IMR-90 (cell line): Measurements from ENCODE around the gene PLCL2. TPM values are rescaled to one million over a fixed set of nuclear protein-coding genes. Genes with fewer than 3 reads are reported as not detected.

Experiments
- ATAC-seq: fragments of 200-7000 bp; cut with Tn5 transposase; 2 replicates; pipeline ENCODE4 v1.9.1; 2020; ENCODE audit warnings: low read depth, mild to moderate bottlenecking, moderate library complexity
- BruUV-seq: library from RNA; stranded (reverse); fragments of 400-500 nt; replicated peaks from 2 replicates; lab custom pipeline; 2021; lab: Mats Ljungman, UMichigan
- CTCF ChIA-PET: fragments of 300-600 bp; formaldehyde crosslinking; extraction: SDS; loops from one replicate; lab custom pipeline; 2021; ENCODE audit warnings: antibody characterized with exemption; lab: Yijun Ruan, JAX
- POLR2A ChIA-PET: fragments of 300-600 bp; sonication (Branson Sonifier 250); formaldehyde crosslinking; loops from one replicate; lab custom pipeline; 2022; ENCODE audit warnings: antibody characterized with exemption; ENCODE audit not compliant: unreplicated experiment; lab: Charles Lee
- DNase-seq: peaks from one replicate; pipeline ENCODE4 v3.0.0; 2013
- H2AFZ ChIP-seq: replicated peaks from 2 replicates; pipeline ENCODE3; 2013; ENCODE audit warnings: low read length, mild to moderate bottlenecking; ENCODE audit not compliant: poor library complexity
- H2AK5ac ChIP-seq: 2 replicates; pipeline ENCODE4 v1.6.1; 2013; ENCODE audit warnings: low read depth, low read length, inconsistent platforms
- H2AK9ac ChIP-seq: replicated peaks from 2 replicates; pipeline ENCODE3; 2013; ENCODE audit warnings: mild to moderate bottlenecking, low read depth, low read length, moderate library complexity; ENCODE audit not compliant: poor library complexity
- H2BK120ac ChIP-seq: 2 replicates; pipeline ENCODE4 v1.6.1; 2013; ENCODE audit warnings: low read depth, low read length, inconsistent platforms
- H2BK15ac ChIP-seq: 3 replicates; pipeline ENCODE4 v1.6.1; 2013; ENCODE audit warnings: low read depth, low read length, inconsistent platforms
- H2BK20ac ChIP-seq: 2 replicates; pipeline ENCODE4 v1.6.1; 2013; ENCODE audit warnings: low read depth, mild to moderate bottlenecking, inconsistent platforms, low read length, moderate library complexity
- H2BK5ac ChIP-seq: 2 replicates; pipeline ENCODE4 v1.6.1; 2013; ENCODE audit warnings: mild to moderate bottlenecking, low read depth, low read length, inconsistent platforms; ENCODE audit not compliant: poor library complexity, severe bottlenecking
- H3K14ac ChIP-seq: replicated peaks from 2 replicates; pipeline ENCODE4 v1.6.1; 2013; ENCODE audit warnings: low read depth, low read length, inconsistent platforms
- H3K18ac ChIP-seq: 2 replicates; pipeline ENCODE4 v1.6.1; 2013; ENCODE audit warnings: low read depth, low read length, control low read depth
- H3K23ac ChIP-seq: 2 replicates; pipeline ENCODE4 v1.6.1; 2013; ENCODE audit warnings: low read depth, low read length, inconsistent platforms
- H3K27ac ChIP-seq: 2 replicates; pipeline ENCODE4 v1.5.1; 2013; ENCODE audit warnings: mild to moderate bottlenecking, control low read depth, low read length; ENCODE audit not compliant: insufficient read depth
- H3K27me3 ChIP-seq: 2 replicates; pipeline ENCODE4 v1.6.1; 2013; ENCODE audit warnings: low read length; ENCODE audit not compliant: control insufficient read depth, insufficient read depth
- H3K36me3 ChIP-seq: 2 replicates; pipeline ENCODE4 v1.6.1; 2013; ENCODE audit warnings: low read length, mixed read lengths; ENCODE audit not compliant: control insufficient read depth, insufficient read depth
- H3K4ac ChIP-seq: 2 replicates; pipeline ENCODE4 v1.6.1; 2013; ENCODE audit warnings: low read depth, low read length, inconsistent platforms
- H3K4me1 ChIP-seq: 2 replicates; pipeline ENCODE4 v1.6.1; 2013; ENCODE audit warnings: low read length, mixed read lengths; ENCODE audit not compliant: control insufficient read depth, insufficient read depth
- H3K4me2 ChIP-seq: 2 replicates; pipeline ENCODE4 v1.6.1; 2013; ENCODE audit warnings: low read depth, mild to moderate bottlenecking, control low read depth, low read length, moderate library complexity
- H3K4me3 ChIP-seq: 2 replicates; pipeline ENCODE4 v1.5.1; 2013; ENCODE audit warnings: low read depth, mild to moderate bottlenecking, control low read depth, low read length, moderate library complexity; ENCODE audit not compliant: insufficient read depth
- H3K56ac ChIP-seq: 2 replicates; pipeline ENCODE4 v1.6.1; 2013; ENCODE audit warnings: low read length, inconsistent platforms; ENCODE audit not compliant: insufficient read depth; ENCODE audit errors: extremely low read depth
- H3K79me1 ChIP-seq, 2 experiments: 2 replicates each; pipeline ENCODE4 v1.6.1; 2013; ENCODE audit warnings: low read length in 2 of 2, inconsistent platforms in 1 of 2, low read depth in 1 of 2
- H3K9ac ChIP-seq: 2 replicates; pipeline ENCODE4 v1.6.1; 2013; ENCODE audit warnings: low read depth, low read length, control low read depth
- H3K9me1 ChIP-seq: 2 replicates; pipeline ENCODE4 v1.6.1; 2013; ENCODE audit warnings: low read length, inconsistent platforms; ENCODE audit not compliant: insufficient read depth
- H3K9me3 ChIP-seq: 2 replicates; pipeline ENCODE4 v1.6.1; 2013; ENCODE audit warnings: low read length; ENCODE audit not compliant: control insufficient read depth, insufficient read depth
- H4K20me1 ChIP-seq: 2 replicates; pipeline ENCODE4 v1.6.1; 2013; ENCODE audit warnings: low read length, inconsistent platforms; ENCODE audit not compliant: insufficient read depth
- H4K5ac ChIP-seq: 2 replicates; pipeline ENCODE4 v1.6.1; 2013; ENCODE audit warnings: mild to moderate bottlenecking, low read depth, low read length, control low read depth
- H4K8ac ChIP-seq, 2 experiments: 2 replicates each; pipeline ENCODE4 v1.6.1; 2013; ENCODE audit warnings: low read depth in 2 of 2, low read length in 2 of 2, control low read depth in 1 of 2, inconsistent platforms in 1 of 2
- H4K91ac ChIP-seq: 2 replicates; pipeline ENCODE4 v1.6.1; 2013; ENCODE audit warnings: low read depth, low read length, inconsistent platforms; ENCODE audit not compliant: insufficient read depth
- CEBPB ChIP-seq: IDR thresholded peaks from 2 replicates; pipeline ENCODE4 v1.6.1; 2012; ENCODE audit warnings: low read depth, low read length, improper control_type of control experiment
- CHD1 ChIP-seq: IDR thresholded peaks from 2 replicates; pipeline ENCODE4 v1.6.1; 2012; ENCODE audit warnings: low read depth, low read length, improper control_type of control experiment
- FOS ChIP-seq: fragments of 150-350 bp; IDR thresholded peaks from 2 replicates; pipeline ENCODE4 v1.6.1; 2016; ENCODE audit warnings: low read depth, low read length
- MAZ ChIP-seq: IDR thresholded peaks from 2 replicates; pipeline ENCODE4 v1.6.1; 2012; ENCODE audit warnings: low read depth, mild to moderate bottlenecking, low read length, improper control_type of control experiment, moderate library complexity, borderline replicate concordance
- NFE2L2 ChIP-seq: fragments of 150-350 bp; IDR thresholded peaks from 2 replicates; pipeline ENCODE4 v1.6.1; 2016; ENCODE audit warnings: low read depth, mild to moderate bottlenecking, low read length
- POLR2A ChIP-seq: IDR thresholded peaks from 2 replicates; pipeline ENCODE4 v1.6.1; 2012; ENCODE audit warnings: mild to moderate bottlenecking, low read depth, low read length
- RAD21 ChIP-seq: IDR thresholded peaks from 2 replicates; pipeline ENCODE4 v1.6.1; 2012; ENCODE audit warnings: low read length, improper control_type of control experiment
- RCOR1 ChIP-seq: IDR thresholded peaks from 2 replicates; pipeline ENCODE4 v1.6.1; 2012; ENCODE audit warnings: mild to moderate bottlenecking, low read length, improper control_type of control experiment; ENCODE audit not compliant: insufficient replicate concordance
- SMC3 ChIP-seq: fragments of 150-350 bp; IDR thresholded peaks from 2 replicates; pipeline ENCODE4 v1.6.1; 2016; ENCODE audit warnings: low read depth, mild to moderate bottlenecking, antibody characterized with exemption, low read length, moderate library complexity
- WGBS, 2 experiments: methylation state at CpG; one replicate each; pipeline versions ENCODE4 v1.1.5 to v1.1.7; 2013; ENCODE audit warnings: missing lambda C conversion rate in 2 of 2; ENCODE audit not compliant: insufficient read length in 1 of 2; ENCODE audit errors: extremely low coverage in 2 of 2; 5-methylcytosine and 5-hydroxymethylcytosine counted together
- dilution Hi-C: fragments of 300-500 bp; cut with HindIII; formaldehyde crosslinking; loops from one replicate; pipeline ENCODE4 v1.14.3; 2018; ENCODE audit warnings: low sequenced_read_pairs; ENCODE audit not compliant: unreplicated experiment
- in situ Hi-C: fragments of 300-500 bp; cut with MboI; formaldehyde crosslinking; loops from 3 replicates; pipeline ENCODE4 v1.14.3; 2019; ENCODE audit warnings: low sequenced_read_pairs, inconsistent platforms, mixed read lengths
- intact Hi-C: fragments of 100-400 bp; cut with micrococcal nuclease; formaldehyde crosslinking; loops from 2 replicates; pipeline ENCODE4 v1.10.0; 2022
- polyA plus RNA-seq, 3 experiments: library from polyadenylated mRNA; depleted of rRNA; stranded (reverse); fragments of >200 nt; gene quantifications; 2 replicates each; pipeline ENCODE4 v1.2.3, GENCODE V29; 2012; ENCODE audit warnings: low replicate concordance in 1 of 3
- total RNA-seq: library from RNA; depleted of rRNA; stranded (reverse); fragments of >200 nt; gene quantifications from 2 replicates; pipeline ENCODE4 v1.2.3, GENCODE V29; 2012
- TF ChIP-seq, protein P1 (sequence below): fragments of 150-350 bp; IDR thresholded peaks from 2 replicates; pipeline ENCODE4 v1.6.1; 2017; ENCODE audit warnings: mild to moderate bottlenecking, antibody characterized with exemption, low read length, low read depth
- TF ChIP-seq, protein P2 (sequence below): fragments of 150-350 bp; IDR thresholded peaks from 2 replicates; pipeline ENCODE4 v1.6.1; 2016; ENCODE audit warnings: low read depth, mild to moderate bottlenecking, low read length, moderate library complexity, borderline replicate concordance

PLCL2 gene
- total and polyA plus RNA-seq, 2 of the 4 experiments (the other 2 are of a cell fraction), result 0.92 to 3.8 TPM

DNA sequence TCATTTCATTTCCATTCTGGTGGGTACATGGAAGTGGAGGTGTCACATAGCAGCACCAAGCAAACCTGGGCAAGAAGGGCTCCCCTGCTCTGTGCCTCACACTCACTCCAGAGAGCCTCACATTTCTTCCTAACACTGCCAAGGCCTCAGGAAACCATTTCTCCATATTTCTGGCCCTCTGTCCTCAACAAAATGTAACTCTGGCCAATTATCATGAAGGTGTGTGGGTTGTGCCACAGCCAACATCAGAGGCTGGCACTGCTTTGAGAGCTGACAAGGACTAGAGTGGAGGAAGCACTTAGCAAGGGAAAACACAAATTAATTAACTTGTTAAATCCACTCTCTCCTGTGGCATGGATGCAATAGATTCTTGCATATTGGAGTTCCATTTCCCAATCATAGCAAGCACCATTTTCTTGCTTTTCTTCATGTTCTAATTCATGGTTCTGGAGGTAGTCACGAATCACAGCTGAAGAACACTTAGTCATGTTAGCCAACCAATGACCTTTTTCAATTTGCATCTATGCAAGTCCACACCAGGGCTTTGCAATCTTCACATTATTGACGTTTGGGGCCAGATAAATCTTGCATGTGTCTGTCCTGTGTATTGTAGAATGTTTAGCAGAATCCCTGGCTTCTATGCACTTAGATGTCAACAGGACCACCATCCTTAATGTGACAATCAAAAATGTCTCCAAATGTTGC lies 241.1 kb downstream of the PLCL2 start:
- Histone ChIP-seq H3K23ac (no peak overlapping the region), H2AK9ac (no peak overlapping the region), H2BK15ac (no peak overlapping the region), H3K27me3 (no peaks in the 10 kb centered on the region), H3K18ac (no peak overlapping the region), H3K9me1 (no peaks in the 10 kb centered on the region), H3K4me2 (no peak overlapping the region), H2AFZ (no peak overlapping the region), H2BK20ac (no peak overlapping the region), H3K36me3 (no peaks in the 10 kb centered on the region), H4K5ac (no peak overlapping the region), H2BK120ac (no peak overlapping the region), H4K8ac (no peak overlapping the region), H3K4me1 (no peaks in the 10 kb centered on the region), H4K91ac (no peak overlapping the region), H3K4me3 (no peak overlapping the region), H3K4ac (no peak overlapping the region), H4K20me1 (no peaks in the 10 kb centered on the region), H3K9ac (no peak overlapping the region), H3K56ac (no peak overlapping the region), H2BK5ac (no peak overlapping the region), H3K9me3 (no peaks in the 10 kb centered on the region), H2AK5ac (no peak overlapping the region), H3K27ac (no peak overlapping the region), H3K14ac (no peak overlapping the region), H3K79me1 (no peaks in the 10 kb centered on the region)
- DNase-seq (no peak), ATAC-seq (no peak)
- in situ Hi-C loops (no loop called here), intact Hi-C loops (no loop called here), dilution Hi-C loops (no loop called here)
- POLR2A ChIA-PET, result no interaction called here
- CTCF ChIA-PET, result no interaction called here
- no CpG with 5 or more reads among the region's 2 CpGs for WGBS, 2 experiments
- TF ChIP-seq, protein P1, sequence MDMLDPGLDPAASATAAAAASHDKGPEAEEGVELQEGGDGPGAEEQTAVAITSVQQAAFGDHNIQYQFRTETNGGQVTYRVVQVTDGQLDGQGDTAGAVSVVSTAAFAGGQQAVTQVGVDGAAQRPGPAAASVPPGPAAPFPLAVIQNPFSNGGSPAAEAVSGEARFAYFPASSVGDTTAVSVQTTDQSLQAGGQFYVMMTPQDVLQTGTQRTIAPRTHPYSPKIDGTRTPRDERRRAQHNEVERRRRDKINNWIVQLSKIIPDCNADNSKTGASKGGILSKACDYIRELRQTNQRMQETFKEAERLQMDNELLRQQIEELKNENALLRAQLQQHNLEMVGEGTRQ, result no peak
- TF ChIP-seq RAD21 (no peak), FOS (no peak), RCOR1 (no peak), NFE2L2 (no peak), CEBPB (no peak), CHD1 (no peak), SMC3 (no peak), MAZ (no peak), POLR2A (no peak)
- TF ChIP-seq, protein P2, sequence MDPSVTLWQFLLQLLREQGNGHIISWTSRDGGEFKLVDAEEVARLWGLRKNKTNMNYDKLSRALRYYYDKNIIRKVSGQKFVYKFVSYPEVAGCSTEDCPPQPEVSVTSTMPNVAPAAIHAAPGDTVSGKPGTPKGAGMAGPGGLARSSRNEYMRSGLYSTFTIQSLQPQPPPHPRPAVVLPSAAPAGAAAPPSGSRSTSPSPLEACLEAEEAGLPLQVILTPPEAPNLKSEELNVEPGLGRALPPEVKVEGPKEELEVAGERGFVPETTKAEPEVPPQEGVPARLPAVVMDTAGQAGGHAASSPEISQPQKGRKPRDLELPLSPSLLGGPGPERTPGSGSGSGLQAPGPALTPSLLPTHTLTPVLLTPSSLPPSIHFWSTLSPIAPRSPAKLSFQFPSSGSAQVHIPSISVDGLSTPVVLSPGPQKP, result no peak
- BruUV-seq, result no TSS peak
